NCI-H2196 treated with DMSO at 0.1 percent for 48 hours (cell line): ENCODE measurements around the gene SLC25A21.
A peak's percentile ranks its signal among the peaks of the same experiment; 100 is the strongest.

Experiments
- DNase-seq: peaks from one replicate; lab custom pipeline; 2025; ENCODE audit not compliant: unreplicated experiment; lab: John Stamatoyannopoulos, UW

Gene SLC25A21

GRCh38 chr14:36948157-36948859 is 224.1 kb downstream of the SLC25A21 start:
- DNase-seq, result no peak

DNA sequence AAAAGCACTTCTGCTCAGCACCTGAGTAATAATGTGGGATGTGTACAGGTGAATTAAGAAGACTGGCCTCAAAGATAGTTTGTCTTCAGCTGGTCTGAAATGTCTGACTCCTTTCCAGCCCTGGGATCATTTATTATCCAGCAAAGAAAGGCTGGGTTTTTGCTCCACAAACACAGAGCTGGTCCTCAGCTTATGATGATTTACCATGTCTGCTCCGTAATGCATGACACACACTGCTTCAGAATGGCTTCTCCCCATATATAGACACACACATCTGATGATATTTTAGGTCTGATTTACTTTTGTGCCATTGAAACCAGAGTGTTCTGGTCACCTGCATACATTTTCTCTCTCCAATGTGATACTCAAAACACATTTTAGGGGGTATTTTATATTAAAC is 225.0 kb downstream of the SLC25A21 start:
- DNase-seq, result no peak

- no peak for DNase-seq
Observed at GRCh38 chr14:36946872-36947271, 225.5 kb downstream of the SLC25A21 start.

- no peak for DNase-seq
Observed at GRCh38 chr14:36944307-36945010, 227.9 kb downstream of the SLC25A21 start.

GRCh38 chr14:36942522-36943245 is 229.7 kb downstream of the SLC25A21 start:
- no peak for DNase-seq

DNA sequence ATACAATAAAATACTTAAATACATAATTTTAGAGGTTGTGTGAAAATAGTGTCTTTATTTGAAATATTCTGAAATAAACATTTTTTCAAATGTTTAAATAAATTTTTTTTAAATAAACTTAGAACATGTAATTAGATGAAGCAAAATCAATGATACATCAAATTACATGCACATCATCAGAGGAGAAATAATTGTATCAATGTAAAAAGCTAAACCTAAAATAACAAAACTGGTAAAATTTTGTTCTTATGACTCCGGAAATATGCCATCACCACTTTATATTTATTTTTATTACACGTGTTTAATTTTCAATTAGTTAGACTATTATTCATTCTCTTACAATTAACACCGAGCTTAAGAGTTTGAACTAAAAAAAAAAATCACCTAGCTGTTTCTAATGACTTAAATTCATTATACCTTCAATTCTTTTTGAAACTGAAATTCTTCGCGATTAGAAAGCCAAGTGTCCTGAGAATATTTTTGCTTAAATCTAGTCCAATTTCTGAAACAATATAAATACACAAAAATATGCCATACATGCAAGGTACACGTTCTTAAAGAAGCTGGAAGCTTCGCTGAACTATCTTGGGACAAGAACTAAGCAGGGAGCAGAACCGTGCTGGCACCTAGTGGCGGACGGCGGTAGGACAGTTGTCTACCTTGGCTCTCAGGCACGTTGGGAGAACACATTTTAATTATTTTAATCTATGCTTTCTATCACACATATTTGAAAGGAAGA is 230.5 kb downstream of the SLC25A21 start:
- DNase-seq, result peak; percentile 47

DNA sequence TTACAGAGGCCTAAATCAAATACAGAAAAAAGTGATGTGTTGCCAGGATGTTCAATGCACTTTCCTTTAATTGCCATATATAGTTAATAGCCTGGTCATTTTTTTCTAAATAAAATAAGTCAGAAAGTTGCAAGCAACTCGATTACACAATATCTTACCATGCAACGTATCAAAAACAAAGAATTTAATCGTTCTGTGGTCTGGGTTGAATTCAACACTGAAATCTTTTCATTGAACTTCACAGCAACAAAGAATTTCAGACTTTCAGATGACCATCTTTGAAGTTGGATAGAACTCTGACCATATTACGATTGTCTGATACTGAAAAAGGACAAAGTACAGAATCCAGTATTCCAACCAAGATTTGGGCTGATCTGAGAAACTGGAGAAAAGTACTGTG is 231.9 kb downstream of the SLC25A21 start:
- no peak for DNase-seq

DNA sequence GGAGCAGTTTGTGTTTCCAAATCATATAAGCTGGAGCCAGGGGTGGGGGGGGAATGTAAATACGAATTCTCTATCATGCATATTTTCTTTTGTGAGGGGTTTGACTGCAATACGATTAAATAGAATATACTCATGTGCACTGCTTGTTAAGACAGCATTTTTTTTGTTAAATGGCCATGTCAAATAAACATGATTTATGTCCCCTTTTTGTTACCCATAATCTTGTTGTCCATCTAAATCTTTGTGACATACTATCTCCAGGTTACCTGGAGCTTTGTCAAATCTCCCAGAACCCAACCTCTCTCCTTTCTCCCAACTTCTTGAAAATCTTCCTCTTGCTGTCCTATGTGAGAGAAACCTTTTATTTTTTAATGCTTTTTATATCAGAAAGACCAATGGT is 233.1 kb downstream of the SLC25A21 start:
- DNase-seq, result no peak

DNA sequence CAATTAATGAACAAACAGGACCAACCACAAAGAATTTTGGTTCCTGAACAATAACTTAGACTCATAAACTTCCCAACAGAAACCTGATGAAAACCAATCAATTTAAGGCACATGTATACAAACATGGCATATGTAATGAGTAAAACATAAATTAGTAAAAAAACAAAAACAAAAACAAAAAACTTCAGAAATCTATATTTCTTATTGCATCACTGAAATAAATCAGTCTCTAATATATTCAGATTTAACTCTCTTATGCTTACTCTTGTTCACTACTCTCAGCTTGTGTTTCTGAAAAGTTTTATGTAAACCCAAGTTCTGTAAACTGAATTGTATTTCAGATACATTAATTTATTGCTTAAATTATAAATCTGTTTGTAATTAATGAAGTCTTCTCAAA is 233.7 kb downstream of the SLC25A21 start:
- no peak for DNase-seq

DNA sequence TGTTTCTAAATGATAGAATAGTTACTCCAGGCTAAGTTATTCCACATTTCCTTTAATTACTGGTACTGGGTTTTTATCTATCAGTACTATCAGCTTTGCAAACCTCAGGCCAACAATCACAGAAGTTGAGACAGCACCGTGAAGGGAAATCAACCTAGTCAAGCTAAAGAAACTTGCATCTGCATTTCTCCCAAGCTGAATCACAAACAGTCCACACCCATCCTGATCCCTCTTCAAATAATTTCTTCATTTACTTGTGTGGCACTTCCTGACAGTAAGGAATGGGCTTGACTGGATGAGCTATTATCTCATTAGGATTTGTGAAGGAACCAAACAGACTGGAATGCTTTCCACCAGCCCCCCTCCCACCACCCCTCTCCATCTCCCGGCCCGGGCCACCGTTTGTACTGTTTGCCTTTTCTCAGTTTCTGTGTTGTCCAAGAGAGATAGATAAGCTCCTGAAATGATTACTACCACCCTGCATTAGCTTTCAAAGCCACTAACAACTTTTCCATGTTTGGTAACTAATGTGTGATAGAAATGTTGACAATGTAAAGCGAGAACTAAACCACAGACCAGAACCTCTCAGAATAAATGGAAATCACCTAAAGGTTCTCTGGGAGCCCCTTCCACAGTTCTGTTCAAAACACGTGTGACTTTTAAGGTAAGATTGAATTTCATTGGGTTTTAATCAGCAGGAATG is 236.3 kb downstream of the SLC25A21 start:
- DNase-seq, result no peak

GRCh38 chr14:36934304-36934703 is 238.1 kb downstream of the SLC25A21 start:
- no peak for DNase-seq

DNA sequence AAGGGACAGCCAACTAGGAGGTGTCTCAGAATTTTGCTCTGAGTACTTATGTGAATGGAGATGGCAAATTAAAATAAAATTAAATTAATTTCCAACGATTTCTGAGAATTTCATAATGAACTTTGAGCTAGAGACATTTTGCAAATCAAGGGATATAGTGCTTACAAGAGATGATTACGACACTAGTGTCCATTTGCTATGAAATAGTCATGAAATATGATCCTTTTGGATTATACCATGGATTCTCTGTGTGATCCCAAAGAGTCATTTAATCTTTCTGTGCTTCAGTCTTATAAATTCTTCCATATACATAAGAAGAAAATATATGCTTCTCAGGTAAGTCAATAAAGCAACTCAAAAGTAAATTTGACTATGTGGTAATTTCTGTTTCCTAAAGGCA is 240.6 kb downstream of the SLC25A21 start:
- no peak for DNase-seq

DNA sequence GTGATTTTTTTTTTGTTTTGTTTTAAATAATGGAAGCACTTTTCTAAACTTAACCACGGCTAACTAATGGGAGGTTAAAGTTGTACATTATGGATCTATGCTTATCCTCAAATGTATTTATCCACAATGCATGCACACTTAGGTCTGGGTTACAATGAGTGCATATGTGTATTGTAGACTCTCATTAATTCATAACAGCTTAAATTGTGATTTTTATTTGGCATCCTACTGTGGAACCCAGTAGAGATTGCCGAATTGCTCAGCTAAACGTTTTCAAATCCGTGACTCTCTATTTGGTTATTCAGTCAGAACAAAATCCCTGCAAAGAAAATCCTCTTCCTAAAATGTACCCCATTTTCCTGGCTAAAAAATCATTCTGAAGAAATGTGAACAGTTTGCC is 244.0 kb downstream of the SLC25A21 start:
- no peak for DNase-seq

DNA sequence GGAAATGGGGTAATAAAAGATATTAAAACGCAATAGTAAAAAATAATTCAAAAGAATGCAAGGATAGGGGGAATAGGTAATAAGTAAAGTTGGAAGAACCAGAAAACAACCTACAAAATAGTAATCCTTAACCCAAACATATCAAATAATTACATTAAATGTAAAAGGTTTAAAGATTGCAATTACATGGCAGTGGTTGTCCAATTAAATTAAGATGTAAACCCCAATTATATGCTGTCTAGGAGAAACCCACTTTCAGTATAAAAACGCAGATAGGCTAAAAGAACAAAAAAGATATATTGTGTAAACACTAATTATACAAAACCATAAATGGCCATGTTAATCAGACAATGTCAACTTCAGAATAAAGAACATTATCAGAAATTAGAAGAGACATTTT is 247.3 kb downstream of the SLC25A21 start:
- DNase-seq, result no peak

- no peak for DNase-seq
Observed at GRCh38 chr14:36916668-36917067, 255.7 kb downstream of the SLC25A21 start.

DNA sequence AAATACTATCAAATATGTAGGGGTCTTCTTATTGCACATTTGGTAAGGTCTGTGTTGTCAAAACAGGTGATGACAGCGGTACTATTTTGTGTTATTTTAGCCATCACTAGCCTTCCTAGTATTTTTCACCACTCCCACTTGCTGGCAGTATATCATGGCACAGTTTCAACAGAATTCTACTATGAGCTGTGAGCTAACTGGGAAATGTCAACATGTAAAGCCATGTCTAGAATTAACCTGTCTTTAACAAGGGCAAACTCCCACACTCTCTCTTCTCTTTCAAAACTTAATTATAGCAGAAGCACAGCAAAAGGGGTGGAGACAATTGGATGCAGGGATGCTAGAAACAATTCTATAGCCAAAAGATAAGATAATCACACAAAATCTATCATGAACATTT is 257.3 kb downstream of the SLC25A21 start:
- no peak for DNase-seq

DNA sequence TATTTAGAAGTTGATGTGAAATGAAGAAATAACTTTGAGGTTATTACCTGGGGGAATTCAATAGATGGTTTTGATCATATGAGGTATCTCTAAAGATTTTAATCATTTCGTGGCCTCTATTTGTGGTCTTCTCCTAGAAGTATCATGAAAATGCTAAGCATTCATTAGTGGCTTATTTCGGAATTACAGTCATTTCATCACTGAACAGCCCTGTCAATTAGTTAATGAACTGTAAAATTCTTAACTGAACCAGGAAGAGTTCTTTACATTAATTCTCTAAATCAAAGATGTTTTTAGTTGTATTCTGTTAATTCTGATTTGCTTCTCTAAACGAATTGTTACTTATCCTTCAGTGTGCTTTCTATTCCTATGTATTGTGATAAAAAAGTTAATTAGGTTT is 261.8 kb downstream of the SLC25A21 start:
- no peak for DNase-seq

GRCh38 chr14:36905272-36905888 is 267.0 kb downstream of the SLC25A21 start:
- DNase-seq, result no peak

- DNase-seq, result no peak
Observed at GRCh38 chr14:36901861-36902260, 270.5 kb downstream of the SLC25A21 start.

DNA sequence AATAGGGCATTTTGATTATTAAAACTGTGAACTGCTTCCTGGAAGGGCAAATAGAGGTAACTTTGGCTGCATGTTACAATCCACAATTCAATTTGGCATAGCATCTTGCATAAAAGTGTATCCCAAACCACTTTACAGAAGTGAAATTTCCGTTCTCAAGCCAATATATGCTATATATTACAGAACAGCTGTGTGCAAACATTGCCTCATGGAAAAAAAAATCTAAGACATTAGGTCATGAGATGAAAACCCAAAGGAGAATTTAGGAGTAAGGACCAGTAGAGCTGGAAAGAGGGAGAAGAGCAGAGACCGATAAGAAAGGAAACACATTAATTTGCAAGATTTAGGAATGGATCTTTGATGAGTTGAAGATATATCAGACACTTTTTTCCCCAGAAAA is 271.6 kb downstream of the SLC25A21 start:
- DNase-seq, result no peak
